Kidney (tissue), 14 donors: ENCODE results near the gene TTC33. TPM values are rescaled to one million over a fixed set of nuclear protein-coding genes. Genes with fewer than 3 reads are reported as not detected.
A peak's percentile ranks its signal among the peaks of the same experiment; 100 is the strongest.

Experiments used
- DNase-seq, 5 donors: peaks; one replicate each; pipeline ENCODE4 v3.0.0-alpha.2; 2013 to 2020
- FAIRE-seq: peaks from 2 replicates; lab custom pipeline; 2012; peaks lifted over from hg19 to GRCh38; lab: Jason Lieb, UNC
- H3K27ac ChIP-seq, 2 donors: one replicate each; pipeline ENCODE4 v1.7.0; 2013; ENCODE audit warnings: low read depth in 2 of 2, low read length in 2 of 2, inconsistent platforms in 1 of 2
- H3K27me3 ChIP-seq: one replicate; pipeline ENCODE4 v1.7.1; 2013; ENCODE audit warnings: low read length, inconsistent platforms; ENCODE audit not compliant: control insufficient read depth, insufficient read depth
- H3K36me3 ChIP-seq, 3 donors: one replicate each; pipeline versions ENCODE4 v1.7.0 to v1.7.1; 2013; ENCODE audit warnings: low read length in 3 of 3, control low read depth in 1 of 3, inconsistent platforms in 1 of 3; ENCODE audit not compliant: insufficient read depth in 3 of 3, control insufficient read depth in 2 of 3
- H3K4me1 ChIP-seq, 3 donors: one replicate each; pipeline versions ENCODE4 v1.7.0 to v1.7.1; 2013; ENCODE audit warnings: low read length in 3 of 3, inconsistent platforms in 1 of 3, low read depth in 1 of 3; ENCODE audit not compliant: control insufficient read depth in 2 of 3, insufficient read depth in 2 of 3
- H3K4me3 ChIP-seq, 3 donors: one replicate each; pipeline versions ENCODE4 v1.7.0 to v1.8.1; 2013; ENCODE audit warnings: low read length in 3 of 3, control low read depth in 1 of 3, inconsistent platforms in 1 of 3
- H3K9ac ChIP-seq, 3 donors: one replicate each; pipeline versions ENCODE4 v1.7.0 to v1.7.1; 2013; ENCODE audit warnings: low read length in 3 of 3, control low read depth in 1 of 3, inconsistent platforms in 1 of 3
- H3K9me3 ChIP-seq, 3 donors: one replicate each; pipeline versions ENCODE4 v1.7.0 to v1.7.1; 2013; ENCODE audit warnings: low read length in 3 of 3, control low read depth in 1 of 3, inconsistent platforms in 1 of 3; ENCODE audit not compliant: control insufficient read depth in 2 of 3, insufficient read depth in 1 of 3
- CTCF ChIP-seq: IDR thresholded peaks from 3 replicates; pipeline ENCODE4 v1.5.1; 2012; ENCODE audit warnings: mild to moderate bottlenecking, moderate library complexity, borderline replicate concordance; ENCODE audit not compliant: insufficient read depth; ENCODE audit errors: extremely low read depth
- intact Hi-C: fragments of 100-400 bp; cut with DNase I; formaldehyde crosslinking; loops from one replicate; pipeline ENCODE4 v1.11.1; 2022
- polyA plus RNA-seq: library from polyadenylated mRNA; stranded (reverse); fragments of 350-450 nt; fragmentation: Illumina TruSeq; extraction: RNeasy Lipid Tissue Mini Kit (QIAGEN cat#74804); gene quantifications from one replicate; pipeline ENCODE4 v1.2.3, GENCODE V29; 2014; ENCODE audit warnings: low read depth, low replicate concordance; ENCODE audit not compliant: insufficient read depth
- total RNA-seq: library from RNA; stranded (reverse); fragmentation: NEBNext Ultra II Directional; extraction: Animal tissue kit (Norgen Biotek cat#: 25700); gene quantifications from one replicate; pipeline ENCODE4 v1.2.1, GENCODE V29; 2021
- donor health status: control.
- donor health status: control.
- donor health status: control.
- donor health status: control.
- donor health status: control.
- donor health status: DM: yes; HTN: yes; CAD: no.
- donor health status: Normal renal cell carcinoma (clear cell type).

Gene TTC33
- total and polyA plus RNA-seq, 2 donors from 2014 or later, result 7.1 to 20.1 TPM

- Histone ChIP-seq H3K27ac (no peak overlapping the region), H3K27me3 (no peaks in the 10 kb centered on the region), H3K4me3 (no peak overlapping the region), H3K4me1 (peaks cover 0 to 3% (median 0%) of the 10 kb centered on the region in 3 donors), H3K9ac (no peak overlapping the region), H3K36me3 (peaks cover 0 to 6% (median 0%) of the 10 kb centered on the region in 3 donors), H3K9me3 (no peaks in the 10 kb centered on the region)
- intact Hi-C loops, result loop anchor here (10.0 kb wide), 1 partner anchor 1105 kb away; no protein-coding TSS in a partner anchor
- FAIRE-seq (no peak), DNase-seq (no peak)
- TF ChIP-seq CTCF, result no peak
These were observed 65.5 kb downstream of the TTC33 start for GRCh38 chr5:40690267-40690666.

GRCh38 chr5:40689438-40689837 is 66.3 kb downstream of the TTC33 start:
- Histone ChIP-seq H3K27ac (no peak overlapping the region), H3K36me3 (peaks cover 0 to 6% (median 0%) of the 10 kb centered on the region in 3 donors), H3K4me3 (no peak overlapping the region), H3K4me1 (peaks cover 0 to 3% (median 0%) of the 10 kb centered on the region in 3 donors), H3K9ac (no peak overlapping the region), H3K27me3 (no peaks in the 10 kb centered on the region), H3K9me3 (no peaks in the 10 kb centered on the region)
- DNase-seq, result no peak
- FAIRE-seq, result peak; percentile 37
- intact Hi-C loops, result no loop called here
- no peak for TF ChIP-seq CTCF

GRCh38 chr5:40688996-40689395 is 66.8 kb downstream of the TTC33 start:
- Histone ChIP-seq H3K27ac (no peak overlapping the region), H3K4me1 (peaks cover 0 to 3% (median 0%) of the 10 kb centered on the region in 3 donors), H3K9ac (no peak overlapping the region), H3K36me3 (peaks cover 0 to 6% (median 0%) of the 10 kb centered on the region in 3 donors), H3K4me3 (no peak overlapping the region), H3K9me3 (no peaks in the 10 kb centered on the region), H3K27me3 (no peaks in the 10 kb centered on the region)
- TF ChIP-seq CTCF, result no peak
- intact Hi-C loops, result no loop called here
- no peak for DNase-seq
- no peak for FAIRE-seq
